Midbrain (tissue), 1 donor: ENCODE results near the gene ARHGAP19.

ENCODE experiments used
- DNase-seq: peaks from one replicate; lab custom pipeline; 2025; lab: John Stamatoyannopoulos, UW

The ARHGAP19 gene

GRCh38 chr10:97229322-97230015 is 63.0 kb downstream of the ARHGAP19 start:
- no peak for DNase-seq

DNA sequence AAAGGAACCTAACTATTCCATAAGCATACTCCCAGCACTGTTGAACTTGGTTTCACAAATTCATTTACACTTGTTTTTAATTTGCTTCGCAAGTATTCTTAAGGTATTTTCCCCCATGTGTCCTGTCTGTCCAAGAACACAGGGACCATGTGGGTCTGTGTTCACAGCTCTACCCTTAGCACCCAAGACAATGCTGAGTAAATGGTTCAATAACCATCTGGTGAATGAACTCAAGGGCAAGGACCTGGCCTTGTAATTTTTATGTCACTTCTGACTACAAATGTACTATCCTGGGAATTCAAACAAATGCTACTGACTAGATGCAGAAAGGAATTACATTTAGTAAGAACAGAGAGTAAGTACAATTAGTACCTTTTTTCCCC is 63.7 kb downstream of the ARHGAP19 start:
- DNase-seq: no peak

DNA sequence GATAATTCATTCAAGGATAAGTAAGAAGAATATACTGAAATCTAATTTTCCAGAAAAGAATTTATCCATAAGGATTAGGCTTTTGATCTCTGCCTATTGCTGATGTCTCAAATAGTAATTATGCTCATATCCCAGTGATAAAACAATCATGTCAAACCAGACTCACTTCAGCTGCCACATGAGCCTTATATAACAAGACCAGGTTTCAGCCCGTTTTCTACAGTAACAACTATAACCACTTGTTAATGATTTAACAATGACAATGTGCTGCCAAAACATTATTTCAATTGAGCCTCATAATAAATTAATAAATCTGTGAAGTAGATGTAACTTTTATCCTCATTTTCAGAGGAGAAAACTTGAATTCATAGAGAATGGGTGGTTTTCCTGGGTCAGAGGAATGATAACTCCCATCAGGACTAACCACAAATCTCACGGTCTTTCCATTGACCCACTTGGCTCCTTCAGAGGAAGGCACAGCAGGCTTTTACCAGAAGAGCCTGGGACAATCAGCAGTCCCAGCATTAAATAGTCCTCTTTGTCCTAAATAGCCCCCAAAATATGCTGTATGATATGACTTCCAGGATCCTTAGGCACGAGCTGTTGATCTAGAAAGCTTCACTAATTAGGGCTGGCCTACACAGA is 64.2 kb downstream of the ARHGAP19 start:
- no peak for DNase-seq

GRCh38 chr10:97226398-97226797 is 66.0 kb downstream of the ARHGAP19 start:
- DNase-seq: no peak

- no peak for DNase-seq
Observed at GRCh38 chr10:97224483-97225435, 67.7 kb downstream of the ARHGAP19 start.

DNA sequence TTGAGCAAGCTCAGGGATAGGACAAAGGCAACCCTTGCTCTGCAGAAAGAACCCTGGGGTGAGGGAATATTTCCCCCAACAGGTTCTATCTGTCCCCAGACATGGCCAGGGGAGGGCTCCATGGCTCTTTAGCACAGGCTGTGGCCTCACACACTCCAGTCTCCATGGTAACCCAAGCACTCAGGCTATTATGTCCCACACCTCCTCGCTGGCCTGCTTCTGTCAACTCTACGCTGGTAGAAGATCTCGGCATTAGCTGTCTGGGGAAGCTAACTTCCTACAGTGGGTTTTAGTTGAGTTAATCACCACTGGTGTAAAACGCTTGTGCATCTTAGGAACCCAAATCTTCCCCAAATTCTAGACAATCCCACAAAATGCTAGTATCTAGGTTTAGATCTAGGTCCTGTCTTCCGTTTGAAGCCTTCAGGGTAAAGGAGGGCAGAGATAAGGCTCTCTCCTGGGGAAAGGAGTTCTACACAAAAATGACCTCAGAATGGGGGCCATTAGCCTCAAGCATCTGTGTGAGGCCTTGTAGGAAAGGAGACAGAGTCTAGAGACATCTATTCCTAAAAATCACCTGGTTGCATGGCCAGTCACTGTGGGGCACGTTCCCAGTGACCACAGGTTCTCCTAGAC is 70.0 kb downstream of the ARHGAP19 start:
- DNase-seq: no peak

- no peak for DNase-seq
Observed at GRCh38 chr10:97220355-97220754, 72.1 kb downstream of the ARHGAP19 start.

GRCh38 chr10:97217299-97217698 is 75.1 kb downstream of the ARHGAP19 start:
- no peak for DNase-seq

DNA sequence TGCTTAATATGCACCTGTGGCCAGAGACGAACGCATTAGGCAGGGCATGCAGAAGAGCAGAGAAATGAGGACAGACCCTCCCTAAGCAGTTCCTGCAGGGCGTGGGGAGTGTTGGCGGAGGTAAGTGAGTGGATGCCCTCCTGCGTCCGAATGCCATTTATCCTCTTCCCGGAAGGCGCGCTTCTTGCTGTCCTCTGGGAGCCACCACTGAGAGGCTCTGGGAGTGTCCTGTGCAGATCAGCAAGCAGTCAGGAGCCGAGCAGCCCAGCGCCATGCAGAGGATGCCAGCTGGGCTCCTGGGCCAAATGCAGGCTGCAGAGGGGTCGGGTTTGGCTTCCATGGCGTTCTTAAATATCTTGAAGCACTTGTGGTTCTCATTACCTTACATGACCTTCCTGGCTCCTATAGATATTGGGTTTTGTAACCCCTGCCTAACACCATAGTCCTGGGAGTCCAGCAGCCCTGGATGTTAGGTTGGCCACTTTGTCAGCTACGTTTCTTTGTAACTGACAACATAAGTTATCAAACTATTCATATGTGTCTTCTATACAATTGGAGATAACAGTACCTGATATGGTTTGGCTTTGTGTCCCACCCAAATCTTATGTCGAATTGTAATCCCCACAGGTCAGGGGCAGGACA is 76.7 kb downstream of the ARHGAP19 start:
- no peak for DNase-seq

GRCh38 chr10:97213431-97213830 is 79.0 kb downstream of the ARHGAP19 start:
- no peak for DNase-seq

GRCh38 chr10:97211229-97211628 is 81.2 kb downstream of the ARHGAP19 start:
- DNase-seq: no peak

- peak; percentile 71 for DNase-seq
Observed at GRCh38 chr10:97210543-97210960, 81.9 kb downstream of the ARHGAP19 start.

DNA sequence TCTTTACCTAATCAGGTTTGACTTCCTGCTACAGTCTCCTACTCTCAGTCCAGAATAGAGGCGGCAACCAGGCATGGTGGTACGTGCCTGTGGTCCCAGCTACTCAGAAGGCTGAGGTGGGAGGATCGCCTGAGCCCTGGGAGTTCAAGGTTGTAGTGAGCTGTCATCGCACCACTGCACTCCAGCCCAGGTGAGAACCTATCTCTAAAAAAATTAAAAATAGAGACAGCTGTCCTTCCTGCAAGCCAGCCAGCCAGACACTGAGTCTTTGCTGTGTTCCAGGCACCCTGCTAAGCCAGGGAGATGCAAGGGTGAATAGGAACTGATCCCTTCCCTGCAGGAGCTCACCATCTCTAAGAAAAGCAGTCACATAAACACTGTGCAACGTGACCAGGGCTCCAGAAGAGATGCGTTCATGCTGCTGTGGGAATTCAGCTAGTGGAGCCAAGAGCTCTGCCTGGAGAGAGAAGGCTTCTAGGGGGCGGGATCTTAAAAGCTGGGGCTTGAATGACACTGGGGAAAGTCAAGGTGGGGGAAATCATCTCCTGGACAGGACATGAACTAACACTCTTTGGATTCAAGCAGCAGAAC is 84.6 kb downstream of the ARHGAP19 start:
- no peak for DNase-seq

- DNase-seq: no peak
Observed at GRCh38 chr10:97207131-97207530, 85.3 kb downstream of the ARHGAP19 start.

DNA sequence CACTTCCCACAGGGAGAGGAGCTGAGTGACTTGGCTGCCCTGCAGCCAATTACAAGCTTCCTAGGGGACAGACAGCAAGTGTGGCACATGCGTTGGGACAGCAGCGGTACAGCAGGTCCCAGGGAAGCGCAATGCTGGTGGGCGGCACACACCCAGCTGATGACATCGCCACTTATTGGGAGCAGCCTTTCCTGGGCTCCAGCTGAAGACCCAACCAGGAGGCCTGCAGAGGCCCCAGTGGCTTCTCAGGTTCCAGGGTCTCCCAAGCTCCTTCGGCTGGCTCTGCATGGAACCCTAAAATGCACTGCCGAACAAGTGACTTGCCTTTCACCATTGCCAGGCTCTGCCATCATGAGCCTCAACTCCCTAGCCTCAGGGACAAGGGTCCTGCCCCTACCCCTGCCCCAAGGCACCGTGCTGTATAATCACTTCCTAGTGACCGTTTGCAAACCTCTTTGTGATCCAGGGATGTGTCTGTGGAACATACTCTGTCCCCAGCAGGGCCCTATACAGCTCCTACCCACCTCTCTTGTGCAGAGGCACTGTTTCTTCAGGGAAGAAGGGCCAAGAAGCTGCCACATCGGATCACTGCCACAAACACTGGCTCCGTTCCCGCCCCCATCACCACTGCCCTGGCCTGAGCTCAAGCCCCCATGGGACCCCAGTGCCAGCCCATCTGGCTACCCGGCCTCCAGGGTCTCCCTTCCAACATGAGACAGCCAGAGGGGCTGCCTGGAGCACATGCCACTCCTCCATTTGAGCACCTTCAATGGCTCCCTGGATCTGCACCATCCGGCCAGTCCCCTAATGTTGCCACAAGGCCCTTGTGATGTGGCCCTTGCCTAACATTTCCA is 87.4 kb downstream of the ARHGAP19 start:
- DNase-seq: no peak

DNA sequence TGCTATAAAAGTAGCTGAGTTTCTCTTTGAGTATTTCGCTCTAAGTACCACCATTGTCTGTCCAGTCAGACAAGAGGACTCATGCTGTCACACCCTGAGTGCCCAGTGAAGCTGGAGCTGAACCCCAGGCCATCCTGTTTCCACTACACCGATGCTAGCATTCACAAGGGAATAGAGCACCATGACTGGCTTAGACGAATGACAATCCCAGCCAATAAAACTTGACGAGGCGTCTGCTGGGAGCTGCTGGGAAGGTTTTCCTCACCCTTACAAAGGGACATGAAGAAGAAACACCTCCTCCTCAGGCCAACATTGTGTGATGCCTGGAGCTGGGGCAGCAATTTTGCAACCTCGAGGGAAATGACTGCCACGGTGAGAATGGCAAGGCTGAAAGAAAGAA is 89.2 kb downstream of the ARHGAP19 start:
- DNase-seq: no peak

DNA sequence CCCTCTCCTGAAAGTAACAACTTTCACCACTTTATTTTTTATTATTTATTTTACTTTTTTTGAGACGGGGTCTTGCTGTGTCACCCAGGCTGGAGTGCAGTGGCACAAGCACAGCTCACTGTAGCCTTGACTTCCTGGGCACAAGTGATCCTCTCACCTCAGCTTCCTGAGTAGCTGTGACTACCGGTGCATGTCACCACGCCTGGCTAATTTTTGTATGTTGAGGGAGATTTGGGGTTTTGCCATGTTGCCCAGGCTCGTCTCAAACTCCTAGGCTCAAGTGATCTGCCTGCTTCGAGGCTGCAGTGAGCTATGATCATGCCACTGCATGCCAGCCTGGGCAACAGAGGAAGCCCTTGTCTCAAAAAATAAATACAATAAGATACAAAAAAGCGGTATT is 91.8 kb downstream of the ARHGAP19 start:
- DNase-seq: no peak

DNA sequence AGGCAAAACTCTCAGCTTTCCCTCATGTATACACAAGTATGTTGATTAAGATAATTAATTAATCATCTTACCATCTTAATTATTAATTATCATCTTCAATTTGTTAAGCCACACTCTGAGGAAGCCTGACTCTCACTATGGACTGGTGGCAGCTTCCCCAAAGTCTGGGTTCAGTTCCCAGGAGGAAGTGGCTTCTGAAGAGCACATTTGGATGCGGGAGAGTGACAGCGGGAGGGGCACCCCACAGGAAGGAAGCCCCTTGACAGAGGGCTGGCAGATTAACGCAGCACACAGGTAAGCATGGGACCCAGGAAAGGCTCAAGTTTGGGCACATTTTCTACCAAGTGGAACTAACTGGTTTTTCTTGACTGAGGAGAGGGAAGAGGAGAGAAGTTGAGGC is 93.3 kb downstream of the ARHGAP19 start:
- DNase-seq: no peak

- DNase-seq: no peak
Observed at GRCh38 chr10:97197030-97197500, 95.4 kb downstream of the ARHGAP19 start.
